ENCODE measurements around the gene MMP25. TPM values are rescaled to one million over a fixed set of nuclear protein-coding genes. Genes with fewer than 3 reads are reported as not detected.
"Not testable (repeated sequence)": the region's sequence is repeated elsewhere in the genome, so short reads cannot be mapped to it uniquely, and the experiment has no call there.

MMP25 gene
- total and polyA plus RNA-seq, 2 donors, result 0.80 to 2.9 TPM

DNA sequence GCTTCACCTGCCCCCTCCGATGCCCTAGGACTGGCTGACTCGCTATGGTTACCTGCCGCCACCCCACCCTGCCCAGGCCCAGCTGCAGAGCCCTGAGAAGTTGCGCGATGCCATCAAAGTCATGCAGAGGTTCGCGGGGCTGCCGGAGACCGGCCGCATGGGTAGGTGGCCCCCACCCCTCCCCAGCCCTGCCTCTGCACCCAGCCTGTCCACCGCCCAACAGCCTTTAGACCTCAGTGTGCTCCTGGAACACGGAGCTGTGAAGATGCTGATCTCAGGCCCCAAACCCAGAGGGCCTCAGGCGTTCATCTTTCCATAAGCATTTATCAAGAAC lies 993 bp downstream of the MMP25 start:
- peaks cover 61 to 91% of the 10 kb centered on the region in 2 donors for H3K27me3 ChIP-seq (ENCODE audit: control insufficient read depth in 2 of 2, insufficient read depth in 1 of 2, low read length in 1 of 2)
- H3K36me3 ChIP-seq (ENCODE audit: control insufficient read depth in 2 of 2, insufficient read depth in 2 of 2, low read length in 1 of 2), result no peaks in the 10 kb centered on the region
- 17% methylated on average over 13 of the region's 13 CpGs for WGBS
- no peak for DNase-seq (ENCODE audit: low read depth in 6 of 9, low spot score in 9 of 9)
- H3K4me1 ChIP-seq (ENCODE audit: control insufficient read depth in 2 of 2, insufficient read depth in 2 of 2, low read length in 2 of 2), result peaks cover 3 to 14% of the 10 kb centered on the region in 2 donors
- H3K27ac ChIP-seq (ENCODE audit: low read depth in 1 of 2, low read length in 1 of 2), result no peak overlapping the region
- H3K9me3 ChIP-seq (ENCODE audit: control insufficient read depth in 2 of 2, insufficient read depth in 1 of 2, low read length in 1 of 2), result peaks cover 0 to 13% of the 10 kb centered on the region in 2 donors
- no peak overlapping the region for H3K4me3 ChIP-seq (ENCODE audit: low read length in 2 of 2)

DNA sequence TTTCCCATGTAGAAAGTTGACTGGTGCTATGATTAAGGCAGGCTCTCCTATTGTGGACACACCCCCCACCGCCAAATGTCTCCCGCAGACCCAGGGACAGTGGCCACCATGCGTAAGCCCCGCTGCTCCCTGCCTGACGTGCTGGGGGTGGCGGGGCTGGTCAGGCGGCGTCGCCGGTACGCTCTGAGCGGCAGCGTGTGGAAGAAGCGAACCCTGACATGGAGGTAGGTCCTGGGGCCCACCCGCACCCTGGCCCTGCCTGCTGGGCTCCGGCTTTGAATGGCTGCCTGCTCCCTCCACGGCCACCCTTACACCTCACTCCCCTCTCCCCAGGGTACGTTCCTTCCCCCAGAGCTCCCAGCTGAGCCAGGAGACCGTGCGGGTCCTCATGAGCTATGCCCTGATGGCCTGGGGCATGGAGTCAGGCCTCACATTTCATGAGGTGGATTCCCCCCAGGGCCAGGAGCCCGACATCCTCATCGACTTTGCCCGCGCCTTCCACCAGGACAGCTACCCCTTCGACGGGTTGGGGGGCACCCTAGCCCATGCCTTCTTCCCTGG lies 3.6 kb downstream of the MMP25 start:
- Histone ChIP-seq H3K9me3 (ENCODE audit: control insufficient read depth in 2 of 2, insufficient read depth in 1 of 2, low read length in 1 of 2) (peaks cover 0 to 9% of the 10 kb centered on the region in 2 donors), H3K27ac (ENCODE audit: low read depth in 1 of 2, low read length in 1 of 2) (no peak overlapping the region), H3K27me3 (ENCODE audit: control insufficient read depth in 2 of 2, insufficient read depth in 1 of 2, low read length in 1 of 2) (peaks cover 42 to 65% of the 10 kb centered on the region in 2 donors), H3K4me3 (ENCODE audit: low read length in 2 of 2) (no peak overlapping the region), H3K36me3 (ENCODE audit: control insufficient read depth in 2 of 2, insufficient read depth in 2 of 2, low read length in 1 of 2) (peaks cover 8% of the 10 kb centered on the region in 2 donors), H3K4me1 (ENCODE audit: control insufficient read depth in 2 of 2, insufficient read depth in 2 of 2, low read length in 2 of 2) (peaks cover 3 to 21% of the 10 kb centered on the region in 2 donors)
- WGBS, result 88% methylated on average over 26 of the region's 26 CpGs
- DNase-seq (ENCODE audit: low read depth in 6 of 9, low spot score in 9 of 9), result no peak

DNA sequence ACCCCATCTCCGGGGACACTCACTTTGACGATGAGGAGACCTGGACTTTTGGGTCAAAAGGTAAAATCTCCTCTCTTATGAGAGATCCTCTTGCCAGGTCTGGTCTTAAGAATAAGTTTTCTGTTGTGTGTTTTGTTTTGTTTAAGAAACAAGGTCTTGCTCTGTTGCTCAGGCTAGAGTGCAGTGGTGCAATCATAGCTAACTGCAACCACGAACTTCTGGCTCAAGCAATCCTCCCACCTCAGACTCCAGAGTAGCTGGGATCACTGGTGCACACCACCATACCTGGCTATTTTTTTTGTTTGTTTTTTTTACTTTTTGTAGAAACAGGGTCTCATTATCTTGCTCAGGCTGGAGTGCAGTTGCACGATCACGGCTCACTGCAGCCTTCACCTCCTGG lies 4.1 kb downstream of the MMP25 start:
- peaks cover 8 to 11% of the 10 kb centered on the region in 2 donors for H3K36me3 ChIP-seq (ENCODE audit: control insufficient read depth in 2 of 2, insufficient read depth in 2 of 2, low read length in 1 of 2)
- no peak for DNase-seq (ENCODE audit: low read depth in 6 of 9, low spot score in 9 of 9)
- no peak overlapping the region for H3K4me3 ChIP-seq (ENCODE audit: low read length in 2 of 2)
- 86% methylated on average over 5 of the region's 5 CpGs for WGBS
- peaks cover 0 to 5% of the 10 kb centered on the region in 2 donors for H3K9me3 ChIP-seq (ENCODE audit: control insufficient read depth in 2 of 2, insufficient read depth in 1 of 2, low read length in 1 of 2)
- peaks cover 3 to 22% of the 10 kb centered on the region in 2 donors for H3K4me1 ChIP-seq (ENCODE audit: control insufficient read depth in 2 of 2, insufficient read depth in 2 of 2, low read length in 2 of 2)
- no peak overlapping the region for H3K27ac ChIP-seq (ENCODE audit: low read depth in 1 of 2, low read length in 1 of 2)
- peaks cover 38 to 60% of the 10 kb centered on the region in 2 donors for H3K27me3 ChIP-seq (ENCODE audit: control insufficient read depth in 2 of 2, insufficient read depth in 1 of 2, low read length in 1 of 2)

GRCh38 chr16:3051009-3051408 lies 4.6 kb downstream of the MMP25 start:
- Histone ChIP-seq H3K4me1 (ENCODE audit: control insufficient read depth in 2 of 2, insufficient read depth in 2 of 2, low read length in 2 of 2) (peaks cover 3 to 20% of the 10 kb centered on the region in 2 donors), H3K27ac (ENCODE audit: low read depth in 1 of 2, low read length in 1 of 2) (no peak overlapping the region)

GRCh38 chr16:3051494-3051893 lies 5.1 kb downstream of the MMP25 start:
- peaks cover 0 to 4% of the 10 kb centered on the region in 2 donors for H3K9me3 ChIP-seq (ENCODE audit: control insufficient read depth in 2 of 2, insufficient read depth in 1 of 2, low read length in 1 of 2)
- WGBS, result 85% methylated on average over 9 of the region's 9 CpGs
- DNase-seq (ENCODE audit: low read depth in 6 of 9, low spot score in 9 of 9), result no peak
- H3K27ac ChIP-seq (ENCODE audit: low read depth in 1 of 2, low read length in 1 of 2), result no peak overlapping the region
- no peak overlapping the region for H3K4me3 ChIP-seq (ENCODE audit: low read length in 2 of 2)
- peaks cover 29 to 50% of the 10 kb centered on the region in 2 donors for H3K27me3 ChIP-seq (ENCODE audit: control insufficient read depth in 2 of 2, insufficient read depth in 1 of 2, low read length in 1 of 2)
- H3K4me1 ChIP-seq (ENCODE audit: control insufficient read depth in 2 of 2, insufficient read depth in 2 of 2, low read length in 2 of 2), result peaks cover 3 to 17% of the 10 kb centered on the region in 2 donors
- peaks cover 8 to 14% of the 10 kb centered on the region in 2 donors for H3K36me3 ChIP-seq (ENCODE audit: control insufficient read depth in 2 of 2, insufficient read depth in 2 of 2, low read length in 1 of 2)

More at GRCh38 chr16:3051009-3051408, 4.6 kb downstream of the MMP25 start:
- peaks cover 0 to 4% of the 10 kb centered on the region in 2 donors for H3K9me3 ChIP-seq (ENCODE audit: control insufficient read depth in 2 of 2, insufficient read depth in 1 of 2, low read length in 1 of 2)
- DNase-seq (ENCODE audit: low read depth in 6 of 9, low spot score in 9 of 9), result no peak
- peaks cover 8 to 14% of the 10 kb centered on the region in 2 donors for H3K36me3 ChIP-seq (ENCODE audit: control insufficient read depth in 2 of 2, insufficient read depth in 2 of 2, low read length in 1 of 2)
- 45% methylated on average over 4 of the region's 4 CpGs for WGBS
- no peak overlapping the region for H3K4me3 ChIP-seq (ENCODE audit: low read length in 2 of 2)
- peaks cover 34 to 55% of the 10 kb centered on the region in 2 donors for H3K27me3 ChIP-seq (ENCODE audit: control insufficient read depth in 2 of 2, insufficient read depth in 1 of 2, low read length in 1 of 2)

DNA sequence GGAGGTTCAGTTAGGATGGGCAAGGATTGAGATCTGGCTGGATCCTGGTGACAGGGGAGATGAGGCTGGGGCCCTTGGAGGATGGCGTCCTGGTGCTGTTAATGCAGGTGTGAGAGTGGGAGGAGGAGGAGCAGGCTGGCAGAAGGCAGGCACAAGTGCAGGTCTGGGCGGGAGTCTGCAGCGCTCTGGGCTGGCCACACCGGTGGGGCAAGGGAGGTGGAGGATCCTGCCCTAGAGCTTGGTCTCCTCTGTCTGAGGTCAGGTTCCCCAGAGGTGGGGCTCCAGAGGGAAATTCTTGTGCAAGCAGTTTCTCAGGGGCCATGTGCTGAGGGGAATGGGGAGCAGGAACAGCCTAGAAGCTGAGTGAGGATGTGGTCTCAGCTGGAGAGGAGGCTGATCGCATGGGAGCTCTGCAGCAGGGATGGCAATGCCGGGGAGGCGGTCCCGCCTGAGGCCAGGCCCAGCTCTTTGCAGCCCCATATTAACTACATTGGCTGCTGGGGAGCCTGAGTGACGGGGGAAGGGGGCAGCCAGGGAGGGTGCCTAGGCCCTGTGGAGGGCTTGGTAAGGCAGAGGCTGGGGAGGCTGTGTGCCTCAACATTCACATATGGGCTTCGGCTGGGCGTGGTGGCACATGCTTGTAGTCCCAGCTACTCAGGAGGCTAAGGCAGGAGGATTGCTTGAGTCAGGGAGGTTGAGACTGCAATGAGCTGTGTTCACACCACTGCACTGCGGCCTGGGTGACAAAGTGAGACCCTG lies 6.4 kb downstream of the MMP25 start:
- H3K9me3 ChIP-seq (ENCODE audit: control insufficient read depth in 2 of 2, insufficient read depth in 1 of 2, low read length in 1 of 2); DNase-seq (ENCODE audit: low read depth in 6 of 9, low spot score in 9 of 9); H3K4me3 ChIP-seq (ENCODE audit: low read length in 2 of 2): not testable (repeated sequence)
- Histone ChIP-seq H3K27me3 (ENCODE audit: control insufficient read depth in 2 of 2, insufficient read depth in 1 of 2, low read length in 1 of 2) (peaks cover 17 to 37% of the 10 kb centered on the region in 2 donors), H3K4me1 (ENCODE audit: control insufficient read depth in 2 of 2, insufficient read depth in 2 of 2, low read length in 2 of 2) (peaks cover 3 to 20% of the 10 kb centered on the region in 2 donors), H3K36me3 (ENCODE audit: control insufficient read depth in 2 of 2, insufficient read depth in 2 of 2, low read length in 1 of 2) (peaks cover 8 to 18% of the 10 kb centered on the region in 2 donors), H3K27ac (ENCODE audit: low read depth in 1 of 2, low read length in 1 of 2) (peak overlapping the region in 1 of 2 donors; percentile 43)
- WGBS, result 75% methylated on average over 11 of the region's 12 CpGs

GRCh38 chr16:3053330-3053710 lies 7.0 kb downstream of the MMP25 start:
- peaks cover 8 to 24% of the 10 kb centered on the region in 2 donors for H3K4me1 ChIP-seq (ENCODE audit: control insufficient read depth in 2 of 2, insufficient read depth in 2 of 2, low read length in 2 of 2)
- not testable (repeated sequence) for H3K27ac ChIP-seq (ENCODE audit: low read depth in 1 of 2, low read length in 1 of 2); H3K9me3 ChIP-seq (ENCODE audit: control insufficient read depth in 2 of 2, insufficient read depth in 1 of 2, low read length in 1 of 2); H3K4me3 ChIP-seq (ENCODE audit: low read length in 2 of 2); DNase-seq (ENCODE audit: low read depth in 6 of 9, low spot score in 9 of 9)
- H3K36me3 ChIP-seq (ENCODE audit: control insufficient read depth in 2 of 2, insufficient read depth in 2 of 2, low read length in 1 of 2), result peaks cover 8 to 20% of the 10 kb centered on the region in 2 donors
- peaks cover 11 to 34% of the 10 kb centered on the region in 2 donors for H3K27me3 ChIP-seq (ENCODE audit: control insufficient read depth in 2 of 2, insufficient read depth in 1 of 2, low read length in 1 of 2)
- 95% methylated on average over 13 of the region's 13 CpGs for WGBS

GRCh38 chr16:3054965-3055733 lies 8.8 kb downstream of the MMP25 start:
- Histone ChIP-seq H3K4me3 (ENCODE audit: low read length in 2 of 2) (no peak overlapping the region), H3K27ac (ENCODE audit: low read depth in 1 of 2, low read length in 1 of 2) (no peak overlapping the region), H3K4me1 (ENCODE audit: control insufficient read depth in 2 of 2, insufficient read depth in 2 of 2, low read length in 2 of 2) (peaks cover 16 to 35% of the 10 kb centered on the region in 2 donors)

GRCh38 chr16:3055734-3056115 lies 9.4 kb downstream of the MMP25 start:
- not testable (repeated sequence) for H3K4me3 ChIP-seq (ENCODE audit: low read length in 2 of 2); DNase-seq (ENCODE audit: low read depth in 6 of 9, low spot score in 9 of 9); H3K27ac ChIP-seq (ENCODE audit: low read depth in 1 of 2, low read length in 1 of 2); H3K9me3 ChIP-seq (ENCODE audit: control insufficient read depth in 2 of 2, insufficient read depth in 1 of 2, low read length in 1 of 2)
- Histone ChIP-seq H3K36me3 (ENCODE audit: control insufficient read depth in 2 of 2, insufficient read depth in 2 of 2, low read length in 1 of 2) (peaks cover 8 to 20% of the 10 kb centered on the region in 2 donors), H3K4me1 (ENCODE audit: control insufficient read depth in 2 of 2, insufficient read depth in 2 of 2, low read length in 2 of 2) (peaks cover 22 to 40% of the 10 kb centered on the region in 2 donors), H3K27me3 (ENCODE audit: control insufficient read depth in 2 of 2, insufficient read depth in 1 of 2, low read length in 1 of 2) (peaks cover 0 to 13% of the 10 kb centered on the region in 2 donors)
- 90% methylated on average over 9 of the region's 9 CpGs for WGBS

More at GRCh38 chr16:3054965-3055733, 8.8 kb downstream of the MMP25 start:
- Histone ChIP-seq H3K27me3 (ENCODE audit: control insufficient read depth in 2 of 2, insufficient read depth in 1 of 2, low read length in 1 of 2) (peaks cover 0 to 18% of the 10 kb centered on the region in 2 donors), H3K9me3 (ENCODE audit: control insufficient read depth in 2 of 2, insufficient read depth in 1 of 2, low read length in 1 of 2) (no peaks in the 10 kb centered on the region), H3K36me3 (ENCODE audit: control insufficient read depth in 2 of 2, insufficient read depth in 2 of 2, low read length in 1 of 2) (peaks cover 8 to 20% of the 10 kb centered on the region in 2 donors)
- 62% methylated on average over 17 of the region's 17 CpGs for WGBS
- DNase-seq (ENCODE audit: low read depth in 6 of 9, low spot score in 9 of 9), result no peak
